Measurements from ENCODE around the gene CACNA1B. TPM values are rescaled to one million over a fixed set of nuclear protein-coding genes. Genes with fewer than 3 reads are reported as not detected.
A peak's percentile ranks its signal among the peaks of the same experiment; 100 is the strongest.

The CACNA1B gene
- total and polyA plus RNA-seq, 10 donors: under 0.01 to 0.09 (median 0.04) TPM; not detected in 4

DNA sequence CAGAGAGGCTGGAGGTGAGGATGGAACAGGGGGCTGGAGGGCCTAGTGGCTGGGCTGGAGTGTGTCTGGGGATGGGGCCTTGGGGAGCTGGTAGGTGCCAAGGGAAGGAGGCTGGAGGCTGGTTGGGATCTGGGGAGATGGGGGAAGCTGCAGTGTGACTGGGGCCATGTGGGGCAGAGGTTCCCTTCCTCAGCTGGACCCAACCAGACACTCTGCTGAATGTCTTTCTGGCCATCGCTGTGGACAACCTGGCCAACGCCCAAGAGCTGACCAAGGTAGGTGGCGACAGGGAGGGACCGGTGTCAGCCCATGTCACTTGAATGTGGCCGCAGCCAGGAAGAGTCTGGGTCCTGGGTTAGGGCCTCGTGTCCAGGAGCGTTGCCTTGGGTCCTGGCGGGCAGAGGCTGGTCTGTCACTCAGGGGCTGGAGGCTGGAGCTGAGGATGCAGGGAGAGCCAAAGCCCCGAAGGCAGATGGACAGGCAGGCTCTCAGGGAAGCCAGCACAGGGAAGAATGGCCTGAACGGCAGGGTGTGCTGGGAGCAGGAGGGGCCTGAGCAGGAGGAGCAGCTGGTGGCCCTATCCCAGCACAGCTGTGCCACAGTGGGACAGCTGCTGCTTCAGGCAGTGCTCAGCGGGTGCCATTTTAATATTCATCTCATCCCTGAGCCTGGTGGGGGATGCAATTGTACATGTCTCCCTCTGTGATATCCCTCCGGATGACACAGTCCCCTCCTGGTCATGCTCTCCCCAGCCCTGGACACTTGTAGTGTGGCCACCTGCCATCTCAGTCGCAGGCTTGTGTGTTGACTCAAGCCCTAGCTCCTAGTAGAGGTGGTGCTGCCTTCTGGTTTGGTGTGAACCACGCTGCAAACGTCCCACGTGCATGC, 132.5 kb downstream of the CACNA1B start:
- intact Hi-C loops (cut with DNase I; ENCODE audit: low total_unique reads): no loop called here
- Histone ChIP-seq H3K27ac (no peak overlapping the region), H3K36me3 (no peaks in the 10 kb centered on the region), H3K27me3 (replicated peaks in 1 of 7) (peaks cover 0 to 9% (median 0%) of the 10 kb centered on the region in 7 donors), H3K4me3 (no peak overlapping the region), H3K9me3 (no peaks in the 10 kb centered on the region), H3K4me1 (no peaks in the 10 kb centered on the region)
- 78 to 83% (median 80%) methylated on average over 8 to 16 of the region's 16 CpGs for WGBS, 5 donors
- TF ChIP-seq, protein P1, sequence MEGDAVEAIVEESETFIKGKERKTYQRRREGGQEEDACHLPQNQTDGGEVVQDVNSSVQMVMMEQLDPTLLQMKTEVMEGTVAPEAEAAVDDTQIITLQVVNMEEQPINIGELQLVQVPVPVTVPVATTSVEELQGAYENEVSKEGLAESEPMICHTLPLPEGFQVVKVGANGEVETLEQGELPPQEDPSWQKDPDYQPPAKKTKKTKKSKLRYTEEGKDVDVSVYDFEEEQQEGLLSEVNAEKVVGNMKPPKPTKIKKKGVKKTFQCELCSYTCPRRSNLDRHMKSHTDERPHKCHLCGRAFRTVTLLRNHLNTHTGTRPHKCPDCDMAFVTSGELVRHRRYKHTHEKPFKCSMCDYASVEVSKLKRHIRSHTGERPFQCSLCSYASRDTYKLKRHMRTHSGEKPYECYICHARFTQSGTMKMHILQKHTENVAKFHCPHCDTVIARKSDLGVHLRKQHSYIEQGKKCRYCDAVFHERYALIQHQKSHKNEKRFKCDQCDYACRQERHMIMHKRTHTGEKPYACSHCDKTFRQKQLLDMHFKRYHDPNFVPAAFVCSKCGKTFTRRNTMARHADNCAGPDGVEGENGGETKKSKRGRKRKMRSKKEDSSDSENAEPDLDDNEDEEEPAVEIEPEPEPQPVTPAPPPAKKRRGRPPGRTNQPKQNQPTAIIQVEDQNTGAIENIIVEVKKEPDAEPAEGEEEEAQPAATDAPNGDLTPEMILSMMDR (IDR thresholded peaks at IDR 0.05 in 8 of 11, conservative IDR thresholded peaks at IDR 0.05 in 3 of 11): no peak
- TF ChIP-seq POLR2A (IDR thresholded peaks at IDR 0.05) (no peak), POLR2AphosphoS5 (IDR thresholded peaks at IDR 0.05) (no peak)
- peak; percentile 62 for DNase-seq

DNA sequence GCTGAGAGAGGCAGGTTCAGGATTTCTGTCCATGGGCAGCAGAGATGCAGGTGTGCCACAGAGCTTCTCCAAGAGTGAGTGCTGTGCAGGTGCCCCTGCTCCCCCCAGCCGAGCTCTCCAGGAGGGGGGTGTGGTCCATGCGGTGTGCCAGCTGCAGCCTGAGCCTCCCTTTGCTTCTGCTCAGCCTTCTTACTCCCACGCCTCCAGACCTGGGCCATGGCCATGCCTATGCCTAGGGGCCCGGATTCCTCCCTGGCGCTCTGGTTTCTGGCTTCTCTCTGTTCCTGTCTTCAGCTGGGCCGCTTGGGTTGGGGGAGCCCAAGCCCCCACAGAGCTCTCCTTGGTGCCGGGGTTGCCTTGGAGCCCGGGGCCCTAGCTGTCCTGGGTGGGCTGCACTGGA, 133.3 kb downstream of the CACNA1B start:
- Histone ChIP-seq H3K36me3 (no peaks in the 10 kb centered on the region), H3K4me3 (no peak overlapping the region), H3K27ac (no peak overlapping the region), H3K4me1 (no peaks in the 10 kb centered on the region), H3K9me3 (no peaks in the 10 kb centered on the region), H3K27me3 (replicated peaks in 1 of 7) (peaks cover 0 to 9% (median 0%) of the 10 kb centered on the region in 7 donors)
- WGBS, 5 donors: 74 to 82% (median 78%) methylated on average over 6 to 8 of the region's 8 CpGs
- intact Hi-C loops (cut with DNase I; ENCODE audit: low total_unique reads): no loop called here
- TF ChIP-seq, protein P1 (IDR thresholded peaks at IDR 0.05 in 8 of 11, conservative IDR thresholded peaks at IDR 0.05 in 3 of 11): no peak
- no peak for TF ChIP-seq POLR2A (IDR thresholded peaks at IDR 0.05)
- TF ChIP-seq POLR2AphosphoS5 (IDR thresholded peaks at IDR 0.05): no peak
- DNase-seq: peak; percentile 47

- no peak overlapping the region for H3K4me3 ChIP-seq
- no peak overlapping the region for H3K27ac ChIP-seq
- no peaks in the 10 kb centered on the region for H3K9me3 ChIP-seq
- WGBS, 5 donors: 80 to 93% (median 89%) methylated on average over 4 of the region's 4 CpGs
- peak; percentile 46 for DNase-seq
- H3K27me3 ChIP-seq (replicated peaks in 1 of 7): peaks cover 0 to 9% (median 0%) of the 10 kb centered on the region in 7 donors
- no peaks in the 10 kb centered on the region for H3K36me3 ChIP-seq
- no peaks in the 10 kb centered on the region for H3K4me1 ChIP-seq
- intact Hi-C loops (cut with DNase I; ENCODE audit: low total_unique reads): no loop called here
- TF ChIP-seq, protein P1 (IDR thresholded peaks at IDR 0.05 in 8 of 11, conservative IDR thresholded peaks at IDR 0.05 in 3 of 11): no peak
- TF ChIP-seq POLR2A (IDR thresholded peaks at IDR 0.05): no peak
- no peak for TF ChIP-seq POLR2AphosphoS5 (IDR thresholded peaks at IDR 0.05)
Observed at GRCh38 chr9:138011951-138012500, 134.4 kb downstream of the CACNA1B start.

DNA sequence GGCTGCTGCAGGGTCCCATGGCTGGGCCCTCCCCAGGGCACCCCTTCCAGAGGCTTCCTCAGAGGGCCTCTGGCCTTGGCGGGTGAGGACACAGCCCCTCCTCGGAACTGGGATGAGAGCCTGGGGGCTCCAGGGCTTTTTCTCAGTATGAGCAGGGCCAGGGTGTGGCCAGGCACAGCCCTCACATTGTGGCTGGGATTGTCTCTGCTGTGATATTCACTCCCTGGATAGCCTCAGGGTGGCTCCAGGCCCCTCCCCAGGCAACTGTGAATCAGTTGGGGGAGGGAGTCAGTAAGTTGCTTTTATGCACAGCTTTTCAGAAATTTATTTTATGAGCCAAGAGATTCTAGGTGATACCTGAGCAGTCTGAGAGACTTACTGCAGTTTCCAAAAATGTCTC, 135.7 kb downstream of the CACNA1B start:
- Histone ChIP-seq H3K27me3 (replicated peaks in 1 of 7) (peaks cover 0 to 9% (median 0%) of the 10 kb centered on the region in 7 donors), H3K4me1 (no peaks in the 10 kb centered on the region), H3K4me3 (no peak overlapping the region), H3K36me3 (no peaks in the 10 kb centered on the region), H3K9me3 (no peaks in the 10 kb centered on the region), H3K27ac (no peak overlapping the region)
- intact Hi-C loops (cut with DNase I; ENCODE audit: low total_unique reads): no loop called here
- TF ChIP-seq POLR2AphosphoS5 (IDR thresholded peaks at IDR 0.05) (no peak), POLR2A (IDR thresholded peaks at IDR 0.05) (no peak)
- TF ChIP-seq, protein P1 (IDR thresholded peaks at IDR 0.05 in 8 of 11, conservative IDR thresholded peaks at IDR 0.05 in 3 of 11): no peak
- peak; percentile 38 for DNase-seq
- 81 to 88% (median 85%) methylated on average over 2 of the region's 2 CpGs; no CpG with 5 or more reads in 1 of the 5 donors for WGBS, 5 donors

Data from spleen (tissue), 11 donors.